AG08396 (cell line): Measurements from ENCODE around the gene MIOS.

ENCODE experiments used
- DNase-seq: peaks from one replicate; pipeline ENCODE4 v3.0.0; 2012; ENCODE audit warnings: low spot score, mixed read lengths

The MIOS gene

DNA sequence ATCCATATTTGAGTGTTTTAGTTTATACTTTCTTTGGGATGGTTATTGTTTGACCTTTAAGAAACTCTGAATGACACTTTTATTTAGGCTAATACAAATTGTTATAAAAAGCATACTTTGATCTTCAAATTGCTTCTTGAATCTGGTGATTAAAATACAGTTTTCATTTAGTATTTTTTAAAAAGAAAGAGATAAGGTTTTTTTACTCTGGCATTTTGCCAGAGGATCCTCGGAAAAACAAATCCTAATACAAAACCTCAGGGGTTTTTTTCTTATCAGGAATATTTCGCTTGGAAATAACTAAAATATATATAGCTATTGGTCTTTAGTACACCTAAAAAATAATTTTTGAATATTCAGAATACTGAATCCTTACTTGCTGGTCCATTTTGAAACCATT is 17.0 kb downstream of the MIOS start:
- DNase-seq = no peak

DNA sequence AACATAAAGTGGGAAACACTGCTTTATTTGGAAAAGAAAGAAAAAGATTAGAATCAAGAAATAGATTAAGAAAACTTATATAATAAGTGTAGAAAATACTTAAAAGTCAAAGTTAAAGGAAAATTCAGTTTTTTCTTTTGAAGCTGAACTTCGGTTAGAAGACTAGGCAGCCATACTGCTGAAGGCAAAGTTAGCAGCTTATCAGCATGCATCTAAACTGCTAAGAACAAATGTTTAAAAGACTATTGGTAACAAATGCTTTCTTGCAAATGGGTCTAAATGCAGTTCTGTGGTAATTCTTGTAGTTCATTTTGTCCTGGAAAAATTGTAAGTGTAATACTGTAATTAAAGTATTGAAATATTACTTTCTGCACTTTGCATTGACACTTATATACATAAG is 18.0 kb downstream of the MIOS start:
- no peak for DNase-seq

DNA sequence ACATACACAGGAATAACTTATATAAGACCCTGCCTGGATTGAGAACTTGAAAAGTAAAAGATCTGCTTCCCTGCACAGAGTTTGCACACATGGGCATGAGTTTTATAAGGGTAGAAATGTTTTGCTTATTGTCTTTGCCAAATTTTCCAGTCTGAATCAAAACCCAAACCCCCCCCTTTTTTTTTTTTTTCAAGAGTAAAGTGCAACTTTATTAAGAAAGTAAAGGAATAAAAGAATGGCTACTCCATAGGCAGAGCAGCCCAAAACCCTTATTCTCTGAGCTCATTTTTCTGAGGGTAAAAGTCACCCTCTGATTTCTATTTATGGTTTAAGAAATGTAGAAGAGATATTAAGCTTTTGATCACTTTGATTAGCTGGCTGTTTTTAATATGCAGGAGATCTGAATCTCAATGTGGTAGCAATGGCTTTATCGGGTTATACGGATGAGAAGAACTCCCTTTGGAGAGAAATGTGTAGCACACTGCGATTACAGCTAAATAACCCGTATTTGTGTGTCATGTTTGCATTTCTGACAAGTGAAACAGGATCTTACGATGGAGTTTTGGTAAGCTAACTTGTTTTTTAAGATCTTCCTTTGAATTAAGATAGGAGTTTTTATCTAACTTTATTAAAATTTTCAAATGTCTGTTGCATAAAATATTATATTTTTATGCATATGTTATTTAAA is 18.7 kb downstream of the MIOS start:
- DNase-seq = no peak

DNA sequence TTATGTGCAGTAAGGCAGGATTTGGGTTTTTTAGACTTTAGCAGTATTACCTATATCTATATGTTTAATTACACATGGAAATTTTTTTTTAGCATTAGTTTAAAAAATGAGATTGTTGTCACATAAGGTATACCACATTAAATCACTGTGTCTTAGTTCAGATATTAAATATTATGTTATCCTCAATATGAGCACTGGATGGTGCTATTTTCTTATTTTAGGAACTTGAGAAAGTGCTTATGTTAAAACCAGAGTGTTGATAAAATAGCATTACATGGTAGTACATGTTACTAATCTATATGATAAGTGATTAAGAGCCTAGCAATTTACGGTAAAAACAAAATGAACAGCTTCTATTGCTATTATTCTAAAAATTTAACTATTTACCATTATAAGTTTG is 28.8 kb downstream of the MIOS start:
- DNase-seq = peak; percentile 12

DNA sequence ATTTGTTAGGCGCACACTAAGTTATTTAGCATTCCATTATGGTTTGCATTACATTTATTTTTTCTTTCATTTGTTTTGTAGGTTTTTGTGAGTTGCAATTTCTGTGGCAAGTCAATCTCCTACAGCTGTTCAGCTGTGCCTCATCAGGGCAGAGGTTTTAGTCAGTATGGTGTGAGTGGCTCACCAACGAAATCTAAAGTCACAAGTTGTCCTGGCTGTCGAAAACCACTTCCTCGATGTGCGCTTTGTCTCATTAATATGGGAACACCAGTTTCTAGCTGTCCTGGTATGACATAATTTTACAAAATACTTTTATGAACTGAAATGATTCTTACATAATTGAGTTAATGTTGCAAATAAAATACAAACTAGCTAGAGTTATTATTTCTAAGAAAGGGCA is 29.5 kb downstream of the MIOS start:
- no peak for DNase-seq

DNA sequence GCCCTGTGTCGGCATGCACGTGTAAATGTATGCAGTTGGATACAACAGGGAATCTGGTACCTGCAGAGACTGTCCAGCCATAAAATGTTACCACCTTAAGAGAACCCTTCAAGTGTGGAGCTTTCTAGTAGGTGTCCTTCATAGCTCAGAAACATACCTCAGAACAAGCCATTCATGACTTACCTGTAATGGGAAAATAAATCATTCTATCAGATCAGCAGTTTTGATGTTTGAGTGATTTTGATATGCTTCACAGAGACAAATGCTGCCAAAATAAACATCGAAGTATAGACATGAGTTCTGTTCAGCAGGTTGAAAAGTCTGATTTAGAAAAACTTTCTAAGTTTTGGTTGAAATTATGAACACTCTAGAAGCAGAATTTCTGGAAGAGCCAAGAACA is 40.3 kb downstream of the MIOS start:
- no peak for DNase-seq

DNA sequence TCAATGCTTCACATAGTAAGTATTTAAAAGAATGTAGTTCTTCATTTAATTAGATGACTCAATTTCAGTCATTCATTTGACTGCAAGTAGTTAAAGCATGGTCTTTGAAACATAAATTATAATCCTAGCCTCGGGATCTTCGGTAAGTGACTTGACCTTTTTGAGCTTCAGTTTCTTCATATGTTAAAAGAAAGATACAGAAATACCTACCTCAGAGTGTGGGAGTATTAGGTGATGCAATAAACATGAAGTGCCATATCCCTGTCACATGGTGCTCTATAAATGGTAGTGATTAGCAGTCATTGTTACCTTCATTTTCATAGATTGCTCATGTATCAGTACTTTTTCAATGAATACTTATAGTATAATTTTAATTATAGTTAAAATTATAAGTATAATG is 42.6 kb downstream of the MIOS start:
- no peak for DNase-seq

DNA sequence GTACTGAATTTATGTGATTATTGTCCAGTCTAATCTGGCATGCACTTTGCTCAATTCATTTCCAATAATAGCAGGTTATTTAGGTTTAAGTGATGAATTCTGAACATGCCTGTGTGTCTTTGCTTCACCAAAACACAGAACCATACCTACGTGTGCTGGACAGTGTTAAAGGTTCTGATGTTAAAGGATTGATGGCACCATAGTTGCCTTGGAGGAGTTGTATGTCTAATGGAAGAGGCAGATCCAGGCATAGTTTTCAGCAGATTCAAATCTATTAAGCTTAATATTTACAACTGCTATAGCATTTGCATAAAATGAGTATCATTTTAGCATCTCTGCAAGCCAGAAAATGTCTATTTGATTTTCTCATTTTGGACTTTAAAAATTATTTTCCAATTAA is 45.8 kb downstream of the MIOS start:
- DNase-seq = no peak

DNA sequence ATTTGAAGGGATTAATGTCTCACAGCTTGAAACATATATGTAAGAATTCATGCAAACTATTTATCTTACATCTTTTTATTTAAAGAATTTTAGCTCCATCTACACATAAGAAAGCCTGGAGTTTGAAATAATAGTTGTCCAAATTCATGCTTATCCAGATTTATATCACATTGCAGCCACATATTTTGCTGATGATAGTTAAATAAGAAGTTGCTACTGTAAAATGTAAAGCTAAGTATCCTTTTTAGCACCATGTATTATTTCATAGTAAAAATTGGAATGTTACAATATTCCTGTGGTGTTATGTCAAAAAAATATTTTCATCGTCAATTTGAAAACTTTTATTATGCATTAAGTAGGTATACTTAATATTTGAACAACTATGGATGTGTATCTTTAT is 46.5 kb downstream of the MIOS start:
- DNase-seq = no peak

DNA sequence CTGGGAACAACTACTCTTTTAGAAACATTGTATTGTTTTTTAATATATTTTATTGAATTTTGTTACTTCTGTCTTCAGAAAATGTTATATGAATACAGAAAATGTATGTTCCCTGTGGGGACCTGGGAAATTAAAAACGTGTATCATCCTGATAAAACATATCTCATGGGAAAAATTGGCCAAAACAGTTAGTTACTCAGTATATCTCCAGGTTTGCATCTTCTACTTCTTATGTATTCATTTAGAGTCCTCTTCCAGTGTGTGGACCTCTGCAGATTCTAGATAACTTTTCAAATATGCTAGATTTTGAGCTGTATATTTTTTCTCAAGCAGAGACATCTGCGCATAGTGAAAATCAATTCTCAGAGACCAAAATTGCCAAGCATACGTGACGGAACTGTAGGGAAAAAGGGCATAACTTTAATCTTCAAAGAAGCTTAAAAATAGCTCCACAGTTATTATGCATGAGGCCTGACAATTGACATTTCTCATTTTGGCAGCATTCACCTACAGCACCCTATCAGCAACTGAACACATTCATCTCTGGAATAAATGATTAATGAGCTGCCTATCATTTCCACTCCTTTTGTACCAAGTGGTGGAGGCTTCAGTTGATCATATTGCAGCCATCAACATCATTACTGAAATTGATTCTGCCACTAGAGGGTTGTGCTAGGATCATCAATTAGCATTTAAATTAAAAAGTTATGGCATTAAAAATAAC is 47.5 kb downstream of the MIOS start:
- no peak for DNase-seq

DNA sequence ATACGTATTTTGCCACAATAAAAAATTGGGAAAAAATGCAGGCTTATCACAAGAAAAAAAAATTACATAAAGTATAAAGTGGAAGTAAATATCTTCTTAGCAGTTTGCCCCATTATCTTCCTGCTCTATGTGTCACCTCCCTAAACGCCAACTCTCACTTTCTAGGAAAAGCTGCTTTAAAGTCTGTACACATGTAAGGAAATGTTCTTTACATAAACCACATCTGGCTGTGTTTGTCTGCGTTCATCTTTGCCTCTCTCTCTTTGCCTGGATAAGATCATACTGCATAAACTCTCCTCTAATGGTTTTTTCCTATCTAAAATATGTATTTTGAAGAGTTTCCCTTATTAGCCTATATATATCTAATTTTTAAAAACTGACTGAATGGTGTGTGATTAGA is 50.9 kb downstream of the MIOS start:
- no peak for DNase-seq

DNA sequence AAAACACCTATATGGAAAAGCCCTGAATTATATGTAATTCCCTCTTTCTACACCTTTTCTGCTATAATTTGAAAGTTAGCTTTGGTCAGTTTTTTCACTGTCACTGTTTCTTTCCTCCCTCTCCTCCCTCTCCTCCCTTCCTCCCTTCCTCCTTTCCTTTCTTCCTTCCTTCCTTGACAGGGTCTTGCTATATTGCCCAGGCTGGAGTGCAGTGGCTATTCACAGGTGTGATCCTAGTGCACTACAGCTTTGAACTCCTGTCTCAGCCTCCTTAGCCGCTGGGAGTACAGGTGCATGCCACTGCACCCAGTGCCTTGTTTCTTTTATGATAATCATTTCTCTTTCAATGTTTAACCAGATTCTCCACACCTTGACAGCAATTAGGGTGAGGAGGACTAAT is 51.7 kb downstream of the MIOS start:
- DNase-seq = no peak

DNA sequence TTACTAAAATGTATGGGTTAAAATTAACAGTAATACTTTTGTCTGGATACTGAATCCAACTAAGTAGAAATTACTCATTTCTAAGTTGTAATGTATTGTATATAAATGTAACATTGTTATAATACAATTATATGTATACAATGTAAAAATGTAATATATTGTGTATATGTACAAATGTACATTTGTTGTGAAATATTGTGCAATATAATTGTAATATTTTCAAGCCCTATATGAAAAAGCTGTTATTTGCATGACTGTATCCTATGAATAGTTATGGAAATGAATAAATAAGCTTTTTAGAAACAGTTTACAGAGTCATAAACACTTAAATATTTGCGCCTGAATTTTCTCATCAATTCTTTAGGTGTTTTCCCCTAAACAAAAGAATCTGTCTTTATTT is 53.6 kb downstream of the MIOS start:
- no peak for DNase-seq

DNA sequence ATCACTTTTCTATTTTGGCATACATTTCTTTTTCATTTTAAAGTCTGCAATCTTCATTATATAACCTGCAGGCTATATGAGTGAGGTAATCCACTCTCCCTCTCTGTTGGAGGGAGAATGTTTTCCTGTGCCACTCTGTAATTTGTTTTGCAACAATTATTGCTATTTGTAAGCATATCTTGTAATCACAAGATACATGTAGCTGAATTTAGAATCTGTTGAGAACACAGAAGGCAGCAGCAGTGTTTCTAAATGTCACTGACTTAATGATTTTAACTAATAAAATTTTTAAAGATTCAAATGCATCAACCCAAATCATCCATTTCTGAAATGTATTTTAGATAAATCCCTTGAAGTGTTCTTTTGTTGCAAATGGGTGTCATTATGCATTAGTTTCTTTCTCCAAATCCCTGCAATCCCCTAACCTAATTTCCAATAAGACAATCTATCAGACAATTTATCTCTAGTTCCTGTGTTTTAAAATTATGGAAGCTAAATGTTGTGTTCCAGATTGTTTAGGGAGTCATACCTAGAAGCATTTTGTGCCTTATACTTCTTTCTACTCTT is 54.0 kb downstream of the MIOS start:
- no peak for DNase-seq

DNA sequence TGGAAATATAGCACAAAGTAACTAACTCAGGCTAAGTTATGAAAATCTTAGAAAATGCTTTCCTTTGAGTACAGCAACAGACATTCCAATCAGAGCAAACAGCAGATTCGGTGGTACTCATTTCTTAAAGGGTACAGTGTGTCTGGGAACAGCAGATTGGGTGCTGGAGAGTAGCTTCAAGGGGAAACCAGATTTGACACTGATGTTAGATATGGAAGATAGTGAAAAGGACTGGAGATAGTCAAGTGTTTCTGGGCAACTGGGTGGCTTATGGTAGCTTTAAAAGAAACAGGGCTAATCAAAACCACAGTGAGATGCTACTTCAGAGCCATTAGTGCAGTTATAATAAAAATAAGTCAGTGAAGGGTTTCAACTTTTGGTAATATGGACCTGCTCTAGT is 61.8 kb downstream of the MIOS start:
- DNase-seq = no peak

DNA sequence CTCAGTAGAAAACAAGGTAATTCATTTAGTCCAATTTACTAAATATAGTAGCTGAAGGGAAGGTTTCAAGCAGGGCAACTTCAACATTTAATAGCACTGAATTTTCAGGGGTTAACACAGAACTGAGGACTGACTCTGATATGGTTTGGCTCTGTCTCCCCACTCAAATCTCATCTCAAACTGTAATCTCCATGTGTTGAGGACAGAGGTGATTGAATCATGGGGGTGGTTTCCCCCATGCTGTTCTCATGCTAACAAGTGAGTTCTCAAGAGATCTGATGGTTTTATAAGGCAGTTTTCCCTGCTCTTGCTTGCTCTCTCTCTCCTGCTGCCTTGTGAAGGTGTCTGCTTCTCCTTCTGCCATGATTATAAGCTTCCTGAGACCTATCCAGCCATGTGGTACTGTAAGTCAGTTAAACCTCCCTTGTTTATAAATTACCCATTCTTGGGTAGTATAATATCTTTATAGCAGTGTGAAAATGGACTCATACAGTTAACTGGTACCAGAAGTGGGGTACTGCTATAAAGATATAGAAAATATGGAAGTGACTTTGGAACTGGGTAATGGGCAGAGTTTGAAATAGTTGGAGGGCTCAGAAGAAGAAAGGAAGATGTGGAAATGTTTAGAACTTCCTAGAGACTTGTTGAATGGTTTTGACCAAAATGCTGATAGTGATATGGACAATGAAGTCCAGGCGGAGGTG is 64.1 kb downstream of the MIOS start:
- DNase-seq = no peak

DNA sequence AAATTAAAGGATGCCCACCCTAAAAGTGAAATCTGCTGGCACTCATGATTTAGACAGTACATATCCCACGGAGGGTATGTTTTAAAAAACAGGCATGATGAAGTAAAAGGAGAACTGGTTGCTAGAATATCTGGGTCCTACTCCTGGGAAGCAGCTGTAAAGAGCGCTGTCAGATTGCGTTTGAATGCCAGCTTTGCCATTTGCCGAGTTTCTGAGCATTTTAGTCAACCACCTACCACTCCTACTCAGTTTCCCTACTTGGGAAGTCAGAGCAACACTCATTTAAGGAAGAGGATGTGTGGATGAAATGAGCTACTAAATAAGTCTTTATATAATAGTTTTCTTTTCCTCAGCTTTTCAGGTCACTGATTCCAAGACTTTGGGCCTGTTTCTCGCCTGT is 72.7 kb downstream of the MIOS start:
- DNase-seq = no peak

DNA sequence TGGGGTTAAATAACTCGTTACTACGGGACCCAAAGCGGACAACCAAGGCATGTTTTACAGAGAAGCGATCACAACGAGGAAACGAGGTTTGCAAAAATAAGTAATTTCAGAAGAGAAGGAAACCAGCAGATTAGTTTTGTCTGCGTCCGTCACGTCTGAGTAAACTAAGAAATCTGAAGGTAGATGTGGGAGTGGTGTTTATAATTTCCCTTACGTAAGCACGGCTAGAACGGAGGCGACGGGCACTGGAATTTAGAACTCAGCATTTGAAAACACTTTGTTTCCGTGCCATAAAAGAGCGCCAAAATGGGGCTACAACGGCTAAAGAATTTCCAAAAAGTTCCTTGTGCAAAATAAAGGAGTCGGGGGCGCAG is 73.2 kb downstream of the MIOS start:
- peak; percentile 4 for DNase-seq

DNA sequence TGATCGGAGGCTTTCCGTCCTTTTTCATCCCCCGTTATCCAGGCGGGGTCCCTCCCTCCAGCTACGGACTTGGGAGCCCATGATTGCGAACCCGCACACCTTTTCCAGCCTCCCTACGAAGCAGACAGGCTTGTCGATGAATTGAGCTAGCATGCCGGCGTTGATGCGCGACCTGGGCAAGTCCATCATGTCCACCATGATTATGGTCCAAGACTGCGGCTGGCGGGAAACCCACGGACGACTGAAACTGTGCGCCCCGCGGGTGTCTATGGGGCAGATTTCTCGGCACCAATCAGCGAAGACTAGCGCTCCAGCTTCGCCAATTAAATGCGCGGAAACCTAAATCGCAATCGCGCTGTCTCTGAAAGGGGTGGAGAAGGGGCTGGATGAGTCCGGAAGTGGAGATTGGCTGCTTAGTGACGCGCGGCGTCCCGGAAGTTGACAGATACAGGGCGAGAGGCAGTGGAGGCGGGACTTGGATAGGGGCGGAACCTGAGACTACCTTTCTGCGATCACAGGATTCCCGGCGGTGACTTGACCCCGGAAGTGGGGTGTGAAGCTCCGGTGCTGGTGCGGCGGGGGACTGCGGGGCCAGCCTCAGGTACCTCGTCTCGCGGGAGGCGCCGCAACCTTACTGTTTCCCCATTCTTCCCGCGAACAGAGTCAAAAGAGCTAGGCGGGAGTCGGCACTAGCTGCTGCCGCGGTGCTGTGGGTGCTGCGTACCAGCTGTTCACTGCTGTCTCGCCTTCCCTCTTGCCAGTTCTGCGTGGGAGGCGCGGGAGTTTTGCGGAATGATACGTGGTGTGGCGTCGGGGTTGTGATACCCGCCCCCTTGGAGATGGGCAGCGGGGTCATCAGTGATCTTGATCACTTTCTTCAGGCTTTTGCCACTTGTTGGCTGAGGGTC is 73.8 kb downstream of the MIOS start, which contains the start of gene UMAD1:
UMAD1 (plus strand) TSS at position 532 of the 908 bp plus-strand sequence. CDS start 32,620 bp downstream, outside the sequence.
- DNase-seq = peak; percentile 91

DNA sequence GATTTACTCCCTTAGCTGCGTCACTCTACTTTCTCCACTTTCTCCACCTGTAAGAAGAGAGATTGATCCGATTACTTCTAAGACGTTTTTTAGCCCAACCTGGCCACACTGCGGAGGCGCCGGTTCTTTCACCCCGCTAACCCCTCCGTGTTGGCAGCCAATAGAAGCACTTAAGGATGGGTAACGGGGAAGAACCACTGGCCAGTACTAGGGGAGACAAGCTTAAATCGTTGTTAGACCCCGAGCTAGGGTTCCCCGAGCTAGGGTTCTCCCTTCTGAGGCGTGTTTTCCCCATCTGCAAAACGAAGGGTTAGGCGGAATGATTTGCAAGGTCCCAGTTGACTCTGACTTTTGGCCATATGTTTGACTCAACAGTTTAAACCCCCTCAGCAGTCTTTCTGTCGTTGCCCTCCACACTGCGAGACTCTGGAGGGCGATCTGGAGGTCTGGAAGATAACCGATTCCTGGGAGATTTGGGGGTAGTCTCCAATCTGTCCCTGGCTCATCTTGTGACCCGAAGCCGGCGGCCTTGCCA is 74.5 kb downstream of the MIOS start:
- DNase-seq = peak; percentile 5

DNA sequence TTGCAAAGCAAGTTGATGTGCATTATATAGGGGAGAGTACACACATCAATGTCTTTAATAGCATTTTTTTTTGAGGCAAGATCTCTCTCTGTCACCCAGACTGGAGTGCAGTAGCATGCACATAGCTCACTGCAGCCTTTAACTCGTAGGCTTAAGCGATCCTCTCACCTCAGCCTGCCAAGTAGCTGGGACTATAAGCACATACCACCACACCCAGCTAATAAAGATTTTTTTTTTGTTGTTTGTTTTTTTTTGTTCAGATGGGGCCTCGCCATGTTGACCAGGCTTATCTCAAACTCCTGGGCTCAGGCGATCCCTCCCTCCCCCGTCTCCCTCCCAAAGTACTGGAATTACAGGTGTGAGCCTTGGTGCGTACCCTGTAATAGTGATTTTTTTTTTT is 75.4 kb downstream of the MIOS start:
- DNase-seq = no peak
